DND-41 (cell line): ENCODE results near the gene PIK3R6.

ENCODE experiments used
- EZH2 ChIP-seq: IDR thresholded peaks from 3 replicates; pipeline ENCODE4 v1.6.1; 2012; ENCODE audit warnings: borderline replicate concordance, low read depth, mild to moderate bottlenecking, moderate library complexity, low read length, inconsistent platforms; ENCODE audit not compliant: severe bottlenecking
- TF ChIP-seq, protein P1 (sequence below): IDR thresholded peaks from 2 replicates; pipeline ENCODE4 v1.5.1; 2012; ENCODE audit warnings: borderline replicate concordance, low read length, moderate library complexity, mild to moderate bottlenecking; ENCODE audit not compliant: poor library complexity, severe bottlenecking; ENCODE audit errors: extremely low read depth

- TF ChIP-seq, protein P1, sequence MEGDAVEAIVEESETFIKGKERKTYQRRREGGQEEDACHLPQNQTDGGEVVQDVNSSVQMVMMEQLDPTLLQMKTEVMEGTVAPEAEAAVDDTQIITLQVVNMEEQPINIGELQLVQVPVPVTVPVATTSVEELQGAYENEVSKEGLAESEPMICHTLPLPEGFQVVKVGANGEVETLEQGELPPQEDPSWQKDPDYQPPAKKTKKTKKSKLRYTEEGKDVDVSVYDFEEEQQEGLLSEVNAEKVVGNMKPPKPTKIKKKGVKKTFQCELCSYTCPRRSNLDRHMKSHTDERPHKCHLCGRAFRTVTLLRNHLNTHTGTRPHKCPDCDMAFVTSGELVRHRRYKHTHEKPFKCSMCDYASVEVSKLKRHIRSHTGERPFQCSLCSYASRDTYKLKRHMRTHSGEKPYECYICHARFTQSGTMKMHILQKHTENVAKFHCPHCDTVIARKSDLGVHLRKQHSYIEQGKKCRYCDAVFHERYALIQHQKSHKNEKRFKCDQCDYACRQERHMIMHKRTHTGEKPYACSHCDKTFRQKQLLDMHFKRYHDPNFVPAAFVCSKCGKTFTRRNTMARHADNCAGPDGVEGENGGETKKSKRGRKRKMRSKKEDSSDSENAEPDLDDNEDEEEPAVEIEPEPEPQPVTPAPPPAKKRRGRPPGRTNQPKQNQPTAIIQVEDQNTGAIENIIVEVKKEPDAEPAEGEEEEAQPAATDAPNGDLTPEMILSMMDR, result no peak
- no peak for TF ChIP-seq EZH2
These were observed 21.3 kb upstream of the PIK3R6 start for GRCh38 chr17:8888704-8889302.
